GM21526 (cell line): ENCODE measurements around the gene SLX9.

Experiments
- ATAC-seq: cut with Tn5 transposase; IDR thresholded peaks from one replicate; pipeline ENCODE4 v1.9.1; 2021; ENCODE audit warnings: moderate library complexity; ENCODE audit not compliant: unreplicated experiment, low FRiP score

Gene SLX9

DNA sequence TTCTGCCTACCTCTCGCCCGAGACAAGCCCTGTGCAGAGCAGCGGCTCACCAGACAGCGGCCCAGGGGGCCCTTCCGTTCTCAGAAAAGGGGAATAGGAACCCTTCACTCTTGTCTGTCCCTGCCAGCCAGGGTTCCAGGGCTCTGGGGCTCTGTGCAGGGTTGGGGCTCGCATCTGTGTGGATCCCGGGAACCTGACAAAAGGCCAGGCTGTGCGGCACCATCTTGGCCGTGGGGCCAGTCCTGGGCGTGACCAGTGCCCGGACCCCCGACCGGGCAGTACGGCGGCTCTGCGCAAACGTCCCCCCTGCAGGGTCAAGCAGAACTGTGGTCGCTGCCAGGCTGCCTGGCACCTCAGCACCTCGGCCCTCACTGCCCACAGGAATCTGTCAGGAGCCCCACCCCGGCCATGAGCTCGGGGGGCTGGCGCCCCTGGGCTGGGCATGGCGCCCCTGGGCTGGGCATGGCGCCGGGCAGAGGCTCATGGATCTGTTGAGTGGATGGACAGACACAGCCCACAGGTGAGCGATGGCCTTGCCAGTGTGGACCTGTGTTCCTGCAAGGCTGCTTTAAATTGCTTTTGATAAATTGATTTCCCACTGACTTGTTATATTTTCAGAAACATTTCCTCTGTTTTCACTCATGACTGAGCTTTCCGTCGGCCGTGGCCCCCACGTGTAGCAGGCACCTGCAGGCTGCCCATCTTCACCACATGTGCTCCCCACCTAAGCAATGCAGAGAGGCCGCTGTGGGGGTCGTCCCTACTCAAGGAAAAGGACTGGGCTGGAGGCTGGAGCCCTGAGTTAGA, 59.0 kb downstream of the SLX9 start:
- no peak for ATAC-seq

DNA sequence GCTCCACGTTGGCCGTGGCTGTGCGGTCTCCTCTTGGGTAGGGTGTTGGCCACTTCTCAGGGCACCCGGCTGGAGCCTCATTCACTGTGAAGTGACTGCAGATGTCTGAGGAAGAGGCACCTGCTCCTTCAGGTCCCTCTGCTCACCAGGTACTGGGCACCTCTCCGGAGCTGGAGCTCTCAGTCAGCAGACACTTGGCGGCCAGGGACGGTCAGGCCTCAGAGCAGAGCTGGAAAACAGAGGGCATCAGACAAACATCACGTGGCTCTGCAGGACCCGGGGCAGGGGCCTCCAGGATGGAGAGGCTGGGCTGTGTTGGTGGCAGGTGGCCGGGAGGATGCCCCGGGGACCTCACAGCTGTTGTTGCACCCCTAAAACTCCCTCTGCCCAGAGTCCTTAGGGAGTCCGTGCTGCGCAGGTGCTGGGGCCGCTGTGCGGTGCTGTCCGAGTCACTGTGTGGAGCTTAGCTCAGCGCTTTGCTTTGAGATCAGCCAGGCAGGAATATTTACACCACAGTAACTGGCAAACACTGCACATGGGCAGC, 59.7 kb downstream of the SLX9 start:
- no peak for ATAC-seq

DNA sequence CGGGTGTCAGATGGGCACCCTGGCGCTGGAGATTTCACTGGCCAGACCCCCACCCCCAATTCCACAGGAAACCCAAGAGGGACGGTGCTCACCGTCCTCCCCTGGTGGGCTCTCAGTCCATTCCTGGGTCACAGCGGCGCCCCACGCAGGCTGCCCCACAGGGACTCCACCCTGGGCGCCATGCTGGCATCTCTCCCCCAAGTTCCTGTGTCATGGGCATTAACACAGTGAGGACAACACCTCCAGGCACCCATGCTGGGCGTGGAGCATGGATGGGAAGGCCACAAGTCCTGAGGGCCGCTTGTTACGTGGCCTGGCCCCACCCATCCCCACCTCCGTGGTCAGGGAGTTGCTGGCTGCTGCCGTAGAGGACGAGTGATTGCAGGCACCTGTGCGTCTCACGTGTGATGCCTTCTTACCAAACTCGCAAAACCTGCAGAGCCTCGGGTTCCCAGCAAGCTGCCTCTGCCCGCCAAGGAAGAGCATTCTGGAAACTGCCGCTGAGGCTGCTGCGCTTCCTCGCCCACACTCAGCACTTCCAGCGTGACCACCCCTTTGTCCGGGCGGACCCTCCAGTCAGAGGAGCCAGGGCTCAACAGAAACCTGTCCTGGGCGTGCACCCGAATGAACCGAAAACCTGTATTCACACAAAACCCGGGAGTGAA, 60.3 kb downstream of the SLX9 start:
- ATAC-seq: no peak

DNA sequence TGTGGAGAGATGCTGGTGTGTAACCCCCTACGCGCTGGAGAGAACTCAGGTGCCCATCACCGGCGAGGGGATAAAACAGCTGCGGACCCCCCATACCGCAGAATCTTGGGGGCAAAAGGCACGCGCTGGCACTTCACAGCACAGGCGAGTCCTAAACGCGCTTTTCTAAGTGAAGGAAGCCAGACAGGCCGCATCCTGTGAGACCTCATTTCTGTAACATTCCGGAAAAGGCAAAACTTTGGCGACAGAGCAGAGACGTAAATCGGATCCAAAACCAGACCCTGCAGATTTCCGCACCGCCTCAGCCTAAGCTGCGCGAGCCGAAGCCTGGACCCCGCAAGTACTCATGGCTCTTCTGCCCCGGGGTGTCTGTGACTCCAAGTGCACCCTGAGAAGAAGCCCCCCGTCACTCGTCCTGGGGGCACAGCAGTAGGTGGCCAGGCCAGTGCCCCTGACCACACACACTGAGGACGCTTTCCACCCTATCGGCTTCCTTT, 60.9 kb downstream of the SLX9 start:
- ATAC-seq: no peak

DNA sequence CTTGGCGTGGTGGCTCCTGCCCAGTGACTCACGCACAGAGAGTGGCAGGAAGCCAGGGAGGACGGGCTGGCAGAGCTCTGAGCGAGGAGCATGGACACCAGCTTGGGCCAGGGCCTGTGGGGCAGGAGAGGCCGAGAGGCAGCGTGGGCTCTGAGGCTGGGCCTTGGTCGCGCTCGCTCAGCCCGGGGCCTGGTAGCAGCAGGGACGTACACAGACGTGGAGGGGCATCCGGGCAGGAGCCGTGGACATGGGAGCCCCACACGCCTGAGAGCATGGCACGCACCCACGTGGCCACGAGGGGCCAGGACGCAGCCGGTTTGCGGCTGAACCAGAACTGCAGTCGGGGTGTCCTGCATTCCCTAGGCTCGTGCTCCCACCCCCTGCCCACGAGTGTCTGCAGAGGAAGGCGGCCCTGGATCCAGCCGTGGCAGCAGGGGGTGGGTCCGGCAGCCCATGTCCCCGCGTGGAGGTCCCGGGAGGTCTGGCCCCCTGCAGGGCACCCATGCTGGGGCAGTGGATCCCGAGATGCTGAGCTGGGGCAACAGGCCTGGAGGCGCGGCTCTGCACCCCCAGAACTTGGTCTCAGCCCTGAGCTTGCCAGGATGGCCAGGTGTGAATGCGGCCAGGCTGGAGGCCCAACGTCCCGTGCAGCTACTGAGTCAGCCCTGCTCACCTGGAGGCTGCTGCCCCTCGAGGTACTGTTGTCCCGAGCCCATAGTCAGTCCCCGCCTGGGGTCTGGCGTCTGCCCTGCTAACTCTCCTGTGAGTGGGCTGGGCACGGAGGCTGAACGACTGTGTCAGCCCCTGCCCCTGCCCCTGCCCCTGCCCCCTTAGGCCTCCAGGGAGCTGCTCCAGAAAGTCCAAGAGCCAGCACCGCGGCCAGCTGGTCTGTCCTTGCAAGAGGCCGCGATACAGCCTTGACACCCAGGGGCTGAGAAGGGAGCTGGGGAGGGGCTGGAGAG, 61.6 kb downstream of the SLX9 start:
- no peak for ATAC-seq

DNA sequence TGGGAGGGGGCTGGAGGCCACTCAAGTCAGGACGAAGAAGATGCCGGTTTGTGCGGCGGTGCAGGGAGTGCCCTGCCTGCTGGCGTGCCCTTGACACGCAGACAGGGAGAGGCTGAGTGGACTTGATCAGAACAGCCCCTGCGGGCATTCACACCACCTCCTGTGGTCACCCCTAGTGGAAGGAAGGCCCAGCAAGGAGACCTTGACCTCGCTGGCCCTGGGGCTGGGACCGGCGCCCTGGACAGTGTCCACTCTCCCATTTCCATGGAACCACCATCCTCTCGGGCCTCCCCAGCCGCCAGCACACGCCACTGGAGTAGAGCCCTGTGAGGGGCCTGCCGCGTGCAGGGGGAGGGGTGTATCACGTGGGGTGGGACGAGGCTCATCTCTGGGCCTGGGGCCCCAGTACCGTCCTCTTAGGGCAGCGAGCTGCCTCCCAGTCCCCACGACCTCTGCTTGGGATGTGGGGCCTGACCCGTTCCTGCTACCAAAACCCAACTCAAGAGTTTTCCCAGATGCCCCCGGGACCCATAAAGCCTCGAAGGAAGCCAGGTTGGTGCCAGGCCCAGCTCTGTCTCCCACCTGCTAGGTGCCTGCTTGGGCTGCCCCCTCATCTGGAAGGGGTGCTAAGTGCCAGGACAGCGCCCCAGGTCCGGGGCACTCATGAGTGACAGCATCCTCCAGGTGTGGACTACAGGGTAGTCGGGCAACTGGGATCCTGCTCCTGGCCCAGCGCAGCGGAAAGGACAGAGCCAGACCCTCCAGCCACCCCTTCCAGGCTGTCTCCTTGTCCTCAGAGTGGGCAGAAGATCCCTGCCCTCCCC, 62.8 kb downstream of the SLX9 start:
- ATAC-seq: no peak

DNA sequence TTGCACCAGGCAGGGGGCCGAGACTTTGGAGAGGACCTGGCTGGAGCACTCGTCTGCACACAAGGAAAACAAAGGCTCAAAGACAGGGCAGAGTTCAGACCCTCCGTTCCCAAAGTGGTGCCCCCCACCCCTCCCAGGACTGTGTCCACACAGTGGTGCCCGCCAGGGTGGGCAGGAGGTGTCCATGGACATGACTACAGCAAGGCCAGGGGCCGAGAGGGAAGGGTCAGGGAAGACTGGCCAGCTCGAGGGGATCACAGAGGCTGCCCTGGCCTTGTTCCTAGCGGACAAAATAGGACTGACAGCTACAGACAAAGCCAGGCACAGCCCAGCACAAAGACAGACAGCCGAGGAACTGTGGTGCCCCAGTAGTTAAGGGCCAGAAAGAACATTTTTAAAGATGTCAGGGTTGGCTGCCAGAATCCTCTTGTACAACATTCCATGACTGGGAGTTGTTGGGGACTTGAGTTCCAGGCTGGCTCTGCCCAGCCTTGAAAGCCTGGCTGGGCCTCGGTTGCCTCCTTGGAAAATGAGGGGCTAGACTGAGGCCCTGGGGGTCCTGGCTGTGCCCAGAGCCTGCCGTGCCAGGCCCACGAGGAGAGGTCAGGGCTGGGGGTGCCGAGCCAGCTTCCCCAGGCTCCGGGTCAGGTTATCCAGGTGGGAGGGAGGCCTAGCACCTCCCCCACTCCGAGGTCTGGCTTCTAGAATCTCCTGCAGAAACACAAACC, 63.7 kb downstream of the SLX9 start:
- no peak for ATAC-seq

DNA sequence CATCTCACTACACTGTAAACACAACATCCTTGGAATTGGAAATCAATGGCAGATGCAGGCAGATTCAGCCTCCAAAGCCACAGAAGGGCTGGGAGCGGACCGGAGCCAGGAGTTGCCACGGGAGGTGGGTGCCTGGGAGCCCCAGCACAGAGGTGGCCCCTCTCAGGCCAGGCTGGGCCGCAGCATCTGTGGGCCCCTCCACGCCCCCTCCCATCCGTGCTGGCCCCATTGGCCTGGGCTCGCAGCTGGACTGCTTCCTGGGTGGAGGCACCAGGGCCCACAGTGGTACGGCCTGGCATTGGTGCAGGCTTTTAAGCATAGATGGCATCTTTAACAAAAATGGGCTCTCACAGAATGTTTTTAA, 64.2 kb downstream of the SLX9 start:
- no peak for ATAC-seq

DNA sequence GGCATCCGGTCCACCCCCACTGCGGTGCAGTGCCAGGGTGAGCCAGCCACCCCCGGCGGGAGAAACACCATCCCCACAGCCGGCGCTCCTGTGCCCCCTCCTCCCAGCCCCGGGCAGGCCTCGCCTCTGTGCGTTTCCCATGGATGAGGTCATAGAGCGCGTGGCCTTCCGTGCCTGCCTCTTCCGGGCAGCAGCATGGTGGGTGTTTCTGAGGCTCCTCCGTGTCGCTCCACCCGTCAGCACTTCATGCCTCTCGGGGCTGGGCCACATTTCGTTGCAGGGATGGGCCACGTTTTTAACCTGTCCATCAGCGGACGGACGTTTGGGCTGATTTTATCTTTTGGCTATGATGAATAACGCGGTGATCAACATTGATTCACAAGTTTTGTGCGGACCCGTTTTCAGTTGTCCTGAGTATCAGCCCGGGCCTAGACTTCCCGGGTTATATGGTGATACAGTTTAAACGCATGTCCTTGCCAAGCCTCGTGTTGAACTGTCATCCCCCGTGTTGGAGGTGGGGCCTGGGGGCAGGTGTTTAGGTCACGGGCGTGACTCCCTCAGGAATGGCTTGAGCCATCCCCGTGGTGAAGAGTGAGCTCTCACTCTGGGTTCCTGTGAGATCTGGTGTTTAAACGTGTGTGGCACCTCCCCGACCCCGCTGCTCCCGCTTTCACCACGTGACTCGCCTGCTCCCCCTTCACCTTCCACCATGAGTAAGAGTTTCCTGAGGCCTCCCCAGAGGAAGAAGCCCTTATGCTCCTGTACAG, 64.8 kb downstream of the SLX9 start:
- no peak for ATAC-seq

DNA sequence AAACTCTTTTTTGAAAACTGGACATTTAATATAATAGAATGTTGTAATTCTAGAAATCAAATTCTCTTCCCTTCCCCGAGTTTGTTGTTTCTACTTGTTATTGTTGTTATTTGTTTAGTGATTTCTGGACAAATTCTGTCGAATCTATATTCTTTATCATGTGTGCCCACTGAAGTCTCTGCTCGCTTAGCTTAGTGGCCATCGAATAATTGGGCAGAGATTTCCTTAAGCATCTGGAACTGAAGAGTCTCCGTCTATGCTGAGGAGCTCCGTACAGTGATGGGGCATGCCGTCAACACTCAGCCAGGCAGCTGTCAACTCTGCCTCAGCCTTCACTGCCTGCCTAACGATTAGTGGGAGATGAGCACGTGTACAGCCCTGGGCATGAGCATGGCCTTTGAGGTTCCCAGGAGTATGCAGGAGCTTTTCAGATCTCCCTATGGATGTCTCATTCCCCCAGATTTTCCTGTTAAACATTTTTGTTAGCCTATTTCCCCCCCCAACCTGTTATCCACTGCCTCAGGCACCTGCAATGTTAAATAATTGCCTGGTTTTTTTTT, 66.8 kb downstream of the SLX9 start:
- no peak for ATAC-seq

DNA sequence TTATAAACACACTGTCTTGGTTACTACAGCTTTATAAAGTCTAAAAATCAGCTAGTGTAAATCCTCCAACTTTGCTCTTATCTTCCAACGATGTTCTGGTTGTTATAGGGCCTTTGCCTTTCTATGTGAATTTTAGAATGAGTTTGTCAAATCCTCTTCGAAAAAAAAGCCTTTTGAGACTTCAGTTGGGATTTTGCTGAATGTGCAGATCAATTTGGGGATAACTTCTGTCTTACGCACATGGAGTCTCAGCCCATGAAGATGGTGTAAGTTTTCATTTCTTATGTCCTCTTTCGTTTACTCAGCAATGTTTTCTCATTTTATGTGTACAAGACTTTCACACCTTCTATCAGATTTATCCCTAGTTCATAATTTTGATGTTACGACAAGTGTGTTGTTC, 69.8 kb downstream of the SLX9 start:
- ATAC-seq: no peak

DNA sequence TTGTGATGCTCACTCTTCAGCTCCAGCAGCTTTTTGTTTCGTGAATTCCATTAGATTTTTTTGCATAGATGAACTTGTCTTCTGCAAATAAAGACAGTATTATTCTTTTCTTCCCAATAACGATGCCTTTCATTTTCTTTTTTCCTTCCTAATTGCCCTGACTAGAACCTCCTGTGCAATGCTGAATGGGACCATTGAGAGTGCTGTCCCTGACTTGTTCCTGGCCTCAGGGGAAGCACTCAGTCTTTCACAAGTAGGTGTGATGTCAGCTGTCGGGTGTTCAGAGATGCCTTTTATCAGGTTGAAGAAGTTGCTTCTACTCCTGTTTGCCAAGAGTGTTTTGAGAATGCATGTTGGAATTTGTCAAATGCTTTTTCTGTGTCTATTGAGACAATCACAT, 70.3 kb downstream of the SLX9 start:
- ATAC-seq: no peak

DNA sequence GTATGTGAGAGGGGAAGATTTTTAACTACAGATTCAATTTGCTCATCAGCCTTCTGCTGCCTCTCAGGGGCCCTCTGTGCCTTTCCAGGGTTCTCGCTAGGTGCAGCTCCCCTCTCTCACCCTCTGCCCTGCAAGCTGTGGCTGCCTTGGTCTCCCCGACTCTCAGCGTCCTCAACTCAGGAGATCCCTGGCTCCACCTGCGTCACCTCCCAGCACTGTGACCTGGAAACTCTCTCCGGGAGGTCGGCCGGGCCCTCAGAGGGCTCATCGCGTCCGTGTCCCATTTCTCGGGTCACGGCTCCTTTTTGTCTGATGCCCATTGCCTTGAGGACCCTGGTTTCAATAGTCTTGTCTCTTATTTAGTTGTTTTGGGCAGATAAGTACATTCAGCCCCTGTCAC, 71.0 kb downstream of the SLX9 start:
- no peak for ATAC-seq

DNA sequence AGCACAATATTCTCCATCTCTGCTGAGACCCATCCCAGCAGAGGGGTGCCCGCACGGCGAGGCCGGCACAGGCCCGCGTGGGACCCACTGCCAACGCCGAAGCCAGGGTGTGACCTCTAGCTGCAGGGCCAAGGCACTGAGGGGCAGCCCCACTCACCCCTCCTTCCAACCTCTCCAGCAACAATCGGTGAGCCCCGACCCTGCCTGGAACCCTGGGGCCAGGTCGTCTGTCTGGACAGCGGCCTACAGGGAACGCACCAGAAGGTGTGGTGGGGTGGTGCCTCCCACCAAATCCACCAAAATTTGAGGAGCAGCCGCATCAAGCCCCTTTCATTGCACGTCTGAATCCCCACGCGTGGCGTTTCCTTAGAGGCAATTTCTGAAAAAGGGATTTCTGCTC, 71.6 kb downstream of the SLX9 start:
- no peak for ATAC-seq

DNA sequence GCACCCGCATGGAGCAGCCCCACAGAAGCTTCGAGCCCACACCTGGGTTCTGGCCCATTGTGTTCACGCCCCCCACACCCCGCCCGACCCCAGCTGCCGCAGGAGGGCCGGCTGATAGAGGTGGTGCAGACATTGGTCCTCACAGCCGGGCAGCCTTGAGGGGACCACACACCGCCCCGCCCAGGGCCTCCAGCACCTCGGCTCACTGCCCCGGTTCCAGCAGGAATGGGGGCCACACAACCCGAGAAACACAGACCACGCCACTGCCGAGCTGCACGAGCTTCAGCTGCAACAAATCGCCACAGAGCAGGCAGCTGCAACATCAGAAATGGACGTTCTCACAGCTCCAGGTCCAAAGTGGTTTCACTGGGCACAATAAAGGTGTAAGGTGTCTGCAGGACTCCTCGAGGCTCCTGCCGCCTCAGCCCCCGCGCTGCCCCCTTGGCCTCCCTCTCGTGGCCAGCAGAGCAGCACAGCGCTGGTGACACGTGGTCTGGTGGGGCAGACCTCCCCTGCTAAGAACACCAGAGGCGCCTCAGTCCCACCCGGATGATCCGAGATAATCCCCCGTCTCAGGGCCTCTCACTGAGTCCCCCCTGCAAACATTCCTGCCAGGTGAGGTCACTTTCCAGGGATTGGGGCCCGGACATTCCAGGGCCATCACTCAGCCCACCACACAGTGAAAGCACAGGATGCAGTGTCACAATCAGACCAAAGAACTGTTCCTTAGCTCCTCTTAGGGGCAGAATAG, 72.3 kb downstream of the SLX9 start:
- ATAC-seq: no peak

DNA sequence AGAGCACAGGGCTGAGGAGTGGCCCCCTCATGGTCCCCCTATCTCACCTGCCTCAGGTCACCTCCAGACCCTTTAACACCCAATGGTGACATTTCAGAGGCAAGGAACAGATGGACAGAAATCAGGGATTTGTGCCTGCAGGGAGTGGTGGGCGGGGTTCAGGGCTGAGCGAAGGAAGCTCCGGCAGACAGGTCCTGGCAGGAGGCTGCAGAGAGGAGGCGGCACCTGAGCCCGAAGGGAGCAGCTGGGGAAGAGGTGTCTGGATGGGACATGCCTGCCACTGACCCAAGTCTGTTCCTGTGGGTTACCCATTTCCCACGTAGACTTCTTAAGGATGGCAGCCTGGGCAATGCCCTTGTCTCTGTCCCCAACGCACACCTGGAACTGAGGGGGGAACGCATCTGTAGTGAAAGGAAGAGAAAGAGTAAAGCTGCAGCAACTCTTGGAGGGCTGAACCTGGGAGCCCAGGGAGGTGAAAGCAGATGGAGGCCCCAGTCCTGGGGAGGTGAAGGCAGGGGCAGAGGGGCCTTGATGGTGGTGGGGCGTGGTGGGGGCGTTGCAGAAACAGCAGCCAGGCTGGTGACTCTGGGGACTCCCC, 72.9 kb downstream of the SLX9 start:
- ATAC-seq: no peak

DNA sequence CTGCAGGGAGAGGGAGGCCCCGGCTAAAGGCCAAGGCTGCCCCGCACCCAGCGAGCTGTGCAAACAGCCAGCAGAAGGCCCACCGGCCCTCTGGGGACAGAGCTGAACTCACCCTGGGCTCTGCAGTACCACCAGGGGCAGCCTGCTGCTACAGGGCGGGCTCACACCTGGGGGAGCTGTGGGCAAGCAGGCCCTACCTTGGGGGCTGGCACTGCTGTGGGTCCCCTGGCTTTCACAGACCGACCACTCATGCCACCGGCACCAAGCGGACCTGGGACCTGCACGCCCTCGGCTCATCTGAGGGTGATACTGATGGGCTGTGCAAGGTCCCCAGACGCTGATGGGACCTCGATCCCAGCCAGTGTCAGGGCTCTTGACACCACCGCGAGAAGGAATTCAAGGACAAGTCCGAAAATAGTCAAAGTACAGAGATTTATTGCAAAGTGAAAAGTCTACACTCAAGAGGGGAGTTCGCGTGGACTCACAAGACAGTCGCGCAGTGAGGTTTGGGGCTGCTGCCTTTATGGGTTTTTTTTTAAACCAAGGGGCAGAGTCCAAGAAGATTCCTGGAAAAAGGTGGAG, 73.5 kb downstream of the SLX9 start:
- ATAC-seq: no peak
